Gastroesophageal sphincter (tissue), 4 donors: ENCODE data around the gene NOL4L. TPM values are rescaled to one million over a fixed set of nuclear protein-coding genes. Genes with fewer than 3 reads are reported as not detected.

Experiments used
- ATAC-seq: fragments of 150-250 bp; one replicate; pipeline ENCODE4 v1.9.1; 2016; ENCODE audit warnings: mild to moderate bottlenecking, moderate library complexity
- H3K27ac ChIP-seq, 4 donors: fragments of 200-600 bp; sonication (generic) in 3 of 4; 1 replicate in 3 of 4; 2 replicates in 1 of 4; pipeline ENCODE4 v1.5.1; 2016 to 2019
- H3K27me3 ChIP-seq: fragments of 200-600 bp; sonication (generic); one replicate; pipeline ENCODE4 v1.5.1; 2019
- H3K36me3 ChIP-seq, 2 donors: fragments of 200-600 bp; sonication (generic); one replicate each; pipeline ENCODE4 v1.5.1; 2019; ENCODE audit warnings: control low read depth in 1 of 2
- H3K4me1 ChIP-seq, 3 donors: fragments of 200-600 bp; sonication (generic); 1 replicate in 2 of 3; 2 replicates in 1 of 3; pipeline ENCODE4 v1.5.1; 2016 to 2019; ENCODE audit warnings: control low read depth in 2 of 3
- H3K4me3 ChIP-seq, 2 donors: fragments of 200-600 bp; sonication (generic); one replicate each; pipeline ENCODE4 v1.5.1; 2019; ENCODE audit warnings: mild to moderate bottlenecking in 1 of 2, moderate library complexity in 1 of 2
- H3K9me3 ChIP-seq, 3 donors: fragments of 200-600 bp; sonication (generic); one replicate each; pipeline ENCODE4 v1.5.1; 2017 to 2019; ENCODE audit warnings: control low read depth in 2 of 3
- EP300 ChIP-seq: sonication (generic); formaldehyde crosslinking; IDR thresholded peaks from one replicate; pipeline ENCODE4 v1.6.1; 2017; ENCODE audit warnings: antibody characterized with exemption, mild to moderate bottlenecking
- POLR2A ChIP-seq, 2 donors: fragments of 450-650 bp; IDR thresholded peaks; one replicate each; pipeline ENCODE4 v1.6.1; 2017; ENCODE audit warnings: antibody characterized with exemption in 2 of 2, mild to moderate bottlenecking in 2 of 2, moderate library complexity in 1 of 2
- POLR2AphosphoS5 ChIP-seq: sonication (generic); formaldehyde crosslinking; IDR thresholded peaks from one replicate; pipeline ENCODE4 v1.6.1; 2017; ENCODE audit warnings: antibody characterized with exemption
- WGBS, 2 donors: methylation state at CpG; one replicate each; pipeline ENCODE4 v1.1.5; 2018; ENCODE audit warnings: low coverage in 1 of 2; 5-methylcytosine and 5-hydroxymethylcytosine counted together
- total RNA-seq, 4 donors: library from RNA; depleted of rRNA; stranded (reverse); fragments of >200 nt; gene quantifications; one replicate each; pipeline ENCODE4 v1.1.0, GENCODE V29; 2016
- TF ChIP-seq, protein P1 (sequence below), 4 experiments: fragments of 200-600 bp in 2 of 4; fragments of 450-650 bp in 2 of 4; sonication (generic) in 1 of 4; IDR thresholded peaks; one replicate each; pipeline ENCODE4 v1.5.1; 2017 to 2019; ENCODE audit warnings: antibody characterized with exemption in 4 of 4, mild to moderate bottlenecking in 2 of 4, moderate library complexity in 2 of 4

NOL4L gene
- total RNA-seq, 4 donors from 2014 or later, result 9.0 to 14.7 (median 10.8) TPM

DNA sequence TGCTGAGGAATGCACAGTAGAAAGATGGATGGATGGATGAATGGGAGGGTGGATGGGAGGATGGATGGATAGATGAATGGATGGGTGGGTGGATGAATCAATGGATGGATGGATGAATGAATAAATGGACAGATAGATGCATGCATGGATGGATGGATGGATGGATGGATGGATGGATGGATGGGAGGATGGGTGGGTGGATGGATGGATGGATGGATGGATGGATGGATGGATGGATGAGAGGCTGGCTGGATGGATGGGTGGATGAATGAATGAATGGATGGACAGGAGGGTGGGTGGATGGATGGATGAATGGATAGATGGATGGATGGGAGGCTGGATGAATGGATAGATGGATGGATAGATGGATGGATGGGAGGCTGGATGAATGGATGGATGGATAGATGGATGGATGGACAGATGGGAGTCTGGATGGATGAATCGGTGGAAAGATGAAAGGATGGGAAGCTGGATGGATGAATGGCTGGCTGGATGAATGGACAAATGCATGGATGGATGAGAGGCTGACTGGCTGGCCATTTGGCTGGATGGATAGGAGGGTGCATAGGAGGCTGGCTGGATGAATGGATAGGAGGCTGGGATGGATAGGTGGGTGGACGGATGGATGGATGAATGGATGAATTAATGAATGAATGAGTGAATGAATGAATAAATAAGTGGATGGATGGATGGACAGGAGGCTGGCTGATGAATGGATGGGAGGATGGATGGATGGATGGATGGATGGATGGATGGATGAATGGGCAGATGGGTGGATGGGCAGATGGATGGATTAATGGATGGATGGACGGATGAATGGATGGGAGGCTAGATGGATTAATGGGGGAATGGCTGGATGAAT lies 28.3 kb upstream of the NOL4L start:
- Histone ChIP-seq H3K4me3 (no peak overlapping the region), H3K27ac (no peak overlapping the region), H3K4me1 (no peaks in the 10 kb centered on the region), H3K36me3 (no peaks in the 10 kb centered on the region), H3K27me3 (peaks cover 12% of the 10 kb centered on the region), H3K9me3 (no peaks in the 10 kb centered on the region)
- ATAC-seq, result no peak
- TF ChIP-seq, protein P1, sequence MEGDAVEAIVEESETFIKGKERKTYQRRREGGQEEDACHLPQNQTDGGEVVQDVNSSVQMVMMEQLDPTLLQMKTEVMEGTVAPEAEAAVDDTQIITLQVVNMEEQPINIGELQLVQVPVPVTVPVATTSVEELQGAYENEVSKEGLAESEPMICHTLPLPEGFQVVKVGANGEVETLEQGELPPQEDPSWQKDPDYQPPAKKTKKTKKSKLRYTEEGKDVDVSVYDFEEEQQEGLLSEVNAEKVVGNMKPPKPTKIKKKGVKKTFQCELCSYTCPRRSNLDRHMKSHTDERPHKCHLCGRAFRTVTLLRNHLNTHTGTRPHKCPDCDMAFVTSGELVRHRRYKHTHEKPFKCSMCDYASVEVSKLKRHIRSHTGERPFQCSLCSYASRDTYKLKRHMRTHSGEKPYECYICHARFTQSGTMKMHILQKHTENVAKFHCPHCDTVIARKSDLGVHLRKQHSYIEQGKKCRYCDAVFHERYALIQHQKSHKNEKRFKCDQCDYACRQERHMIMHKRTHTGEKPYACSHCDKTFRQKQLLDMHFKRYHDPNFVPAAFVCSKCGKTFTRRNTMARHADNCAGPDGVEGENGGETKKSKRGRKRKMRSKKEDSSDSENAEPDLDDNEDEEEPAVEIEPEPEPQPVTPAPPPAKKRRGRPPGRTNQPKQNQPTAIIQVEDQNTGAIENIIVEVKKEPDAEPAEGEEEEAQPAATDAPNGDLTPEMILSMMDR (IDR thresholded peaks at IDR 0.05), result no peak
- TF ChIP-seq POLR2A (IDR thresholded peaks at IDR 0.05), result no peak
- 91 to 95% methylated on average over 3 of the region's 3 CpGs for WGBS, 2 donors

DNA sequence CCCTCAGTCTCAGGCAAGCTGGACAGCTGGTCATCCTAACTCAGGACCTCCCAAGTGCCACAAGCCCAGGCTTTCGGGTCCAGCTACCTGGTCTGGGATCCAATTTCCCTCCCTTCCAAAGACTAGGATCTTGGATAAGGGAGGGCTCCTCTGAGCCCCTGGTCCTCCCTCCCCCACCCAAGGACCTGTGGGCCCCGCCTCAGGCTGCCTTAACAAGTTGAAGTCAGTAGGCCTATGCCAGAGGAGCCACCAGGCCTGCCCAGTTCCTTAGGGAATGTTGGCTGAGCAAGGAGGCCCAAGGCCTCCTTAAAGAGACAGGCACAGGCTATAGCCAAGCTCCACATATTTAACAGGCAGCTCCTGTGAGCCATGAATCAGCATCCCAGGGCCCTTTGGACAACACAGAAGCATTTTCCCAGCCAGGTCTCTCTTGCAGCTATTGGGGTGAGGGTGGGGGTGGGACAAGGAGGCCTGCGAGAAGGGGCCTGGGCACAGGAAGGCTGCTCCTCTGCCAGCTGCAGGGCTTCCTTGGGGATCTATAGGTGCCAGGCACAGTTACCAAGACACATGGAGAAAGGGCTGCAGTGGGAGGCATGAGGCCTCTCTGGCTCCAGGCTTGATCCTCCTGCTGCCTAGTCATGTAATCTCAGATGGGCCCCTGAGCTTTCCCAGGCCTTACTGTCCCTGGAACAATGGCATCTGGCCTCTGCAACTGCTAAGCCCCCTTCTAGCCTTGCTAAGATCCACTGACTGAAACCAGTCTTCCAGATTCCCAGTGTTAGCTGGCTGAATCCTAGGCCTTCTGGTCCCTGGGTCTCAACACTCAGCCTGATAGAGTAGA lies 27.4 kb upstream of the NOL4L start:
- no peaks in the 10 kb centered on the region for H3K36me3 ChIP-seq

DNA sequence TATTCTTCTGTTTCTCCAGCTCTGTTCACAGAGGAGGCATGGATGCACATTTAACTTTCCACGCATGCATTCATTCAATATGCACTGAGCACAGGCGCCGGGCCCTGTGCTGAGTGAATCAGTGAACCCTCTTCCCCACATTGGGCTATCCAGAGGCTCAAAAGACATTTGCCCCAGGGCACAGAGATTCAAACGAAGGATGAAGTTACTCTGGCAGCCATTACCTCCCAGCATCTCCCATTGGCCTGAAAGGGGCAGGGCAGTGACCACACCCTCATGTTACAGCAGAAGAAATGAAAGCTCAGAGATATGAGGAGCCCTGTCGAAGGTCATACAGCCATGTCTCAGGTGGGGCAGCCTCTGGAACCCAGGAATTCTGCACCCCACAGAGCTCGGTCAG lies 26.7 kb upstream of the NOL4L start:
- H3K27ac ChIP-seq, result no peak overlapping the region
- 80% methylated on average over 2 of the region's 6 CpGs; no CpG with 5 or more reads in 1 of the 2 donors for WGBS, 2 donors

More for the DNA sequence above, 27.4 kb upstream of the NOL4L start:
- TF ChIP-seq EP300 (no peak), POLR2A (IDR thresholded peaks at IDR 0.05) (no peak), POLR2AphosphoS5 (no peak)
- TF ChIP-seq, protein P1 (IDR thresholded peaks at IDR 0.05), result no peak
- Histone ChIP-seq H3K4me3 (no peak overlapping the region), H3K27ac (no peak overlapping the region), H3K27me3 (peaks cover 12% of the 10 kb centered on the region), H3K4me1 (no peaks in the 10 kb centered on the region), H3K9me3 (no peaks in the 10 kb centered on the region)
- ATAC-seq, result no peak
- WGBS, 2 donors, result 100% methylated on average over 1 of the region's 3 CpGs; no CpG with 5 or more reads in 1 of the 2 donors

DNA sequence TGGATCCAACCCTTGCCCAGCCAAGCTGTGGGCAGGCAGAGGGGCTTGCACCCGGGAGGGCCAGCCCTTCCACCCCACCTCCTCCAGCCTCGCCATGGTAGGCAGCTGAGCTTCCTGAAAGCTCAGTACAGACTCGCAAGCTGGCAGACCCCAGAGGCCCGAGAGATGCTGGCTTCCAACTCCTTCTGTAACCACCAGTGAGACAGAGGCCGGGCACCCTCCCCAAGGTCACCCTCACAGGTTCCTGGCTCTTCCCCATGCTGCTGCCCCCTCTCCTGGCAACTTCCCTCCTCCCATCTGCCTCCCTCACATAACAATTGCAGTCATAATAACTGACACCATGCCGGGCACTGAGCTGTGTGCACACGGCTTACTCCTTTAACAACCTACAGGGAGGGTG lies 26.2 kb upstream of the NOL4L start:
- ATAC-seq, result no peak
- Histone ChIP-seq H3K4me1 (no peaks in the 10 kb centered on the region), H3K9me3 (no peaks in the 10 kb centered on the region), H3K36me3 (no peaks in the 10 kb centered on the region), H3K27ac (no peak overlapping the region), H3K27me3 (peaks cover 16% of the 10 kb centered on the region), H3K4me3 (no peak overlapping the region)
- WGBS, 2 donors, result 72% methylated on average over 3 of the region's 7 CpGs; no CpG with 5 or more reads in 1 of the 2 donors
- TF ChIP-seq EP300, result no peak
- no peak for TF ChIP-seq POLR2A (IDR thresholded peaks at IDR 0.05)
- TF ChIP-seq, protein P1 (IDR thresholded peaks at IDR 0.05), result no peak
- TF ChIP-seq POLR2AphosphoS5, result no peak

More for the DNA sequence above, 26.7 kb upstream of the NOL4L start:
- Histone ChIP-seq H3K36me3 (no peaks in the 10 kb centered on the region), H3K9me3 (no peaks in the 10 kb centered on the region), H3K27me3 (peaks cover 12% of the 10 kb centered on the region), H3K4me3 (no peak overlapping the region), H3K4me1 (no peaks in the 10 kb centered on the region)
- TF ChIP-seq POLR2A (IDR thresholded peaks at IDR 0.05), result no peak
- no peak for TF ChIP-seq POLR2AphosphoS5
- no peak for TF ChIP-seq EP300
- TF ChIP-seq, protein P1 (IDR thresholded peaks at IDR 0.05), result no peak
- no peak for ATAC-seq
